K562 (cell line): Measurements from ENCODE around the gene CRYBB1. TPM values are rescaled to one million over a fixed set of nuclear protein-coding genes. Genes with fewer than 3 reads are reported as not detected.

Experiments used
- ATAC-seq: fragments of 200-7000 bp; cut with Tn5 transposase; 3 replicates; pipeline ENCODE4 v1.9.1; 2020; ENCODE audit warnings: moderate library complexity
- BruUV-seq: library from RNA; stranded (reverse); fragments of 400-500 nt; replicated peaks from 2 replicates; lab custom pipeline; 2021; lab: Mats Ljungman, UMichigan
- CTCF ChIA-PET: fragments of 300-600 bp; formaldehyde crosslinking; extraction: SDS; loops from one replicate; lab custom pipeline; 2021; ENCODE audit warnings: low intra/inter-chr PET ratio; lab: Yijun Ruan, JAX
- POLR2A ChIA-PET: fragments of 300-600, 350-650 bp; sonication (Branson Sonifier 250); formaldehyde crosslinking; extraction: SDS; loops from one replicate; lab custom pipeline; 2021; ENCODE audit warnings: antibody characterized with exemption, inconsistent platforms; lab: Yijun Ruan, JAX
- DNase-seq, 4 experiments: peaks; one replicate each; pipeline versions ENCODE4 v3.0.0 to v3.0.0-alpha.2; 2011 to 2018; ENCODE audit warnings: low spot score in 3 of 4, mixed read lengths in 3 of 4; ENCODE audit errors: extremely low read depth in 1 of 4
- FAIRE-seq: peaks from 2 replicates; lab custom pipeline; 2011; peaks lifted over from hg19 to GRCh38; lab: Jason Lieb, UNC
- H2AFZ ChIP-seq: 2 replicates; pipeline ENCODE4 v1.6.0; 2011; ENCODE audit warnings: low read depth, low read length, control low read depth, inconsistent platforms
- H3K27ac ChIP-seq: fragments of 200-600 bp; 3 replicates; pipeline ENCODE4 v1.8.0; 2011; ENCODE audit warnings: low read depth, mild to moderate bottlenecking, control low read depth, inconsistent platforms, low read length, moderate library complexity, mixed read lengths; ENCODE audit errors: extremely low read depth
- H3K27me3 ChIP-seq, 2 experiments: fragments of 300-600 bp in 1 of 2; 2 replicates in 1 of 2; 3 replicates in 1 of 2; pipeline versions ENCODE4 v1.6.0 to v1.8.0; 2011; ENCODE audit warnings: inconsistent platforms in 2 of 2, low read length in 2 of 2, mild to moderate bottlenecking in 1 of 2, mixed read lengths in 1 of 2, moderate library complexity in 1 of 2; ENCODE audit not compliant: control insufficient read depth in 2 of 2, insufficient read depth in 2 of 2
- H3K36me3 ChIP-seq: fragments of 300-600 bp; 3 replicates; pipeline ENCODE4 v1.8.0; 2011; ENCODE audit warnings: mild to moderate bottlenecking, low read length, inconsistent platforms; ENCODE audit not compliant: control insufficient read depth, insufficient read depth
- H3K4me1 ChIP-seq, 2 experiments: fragments of 200-600 bp in 1 of 2; replicated peaks in 1 of 2; 2 replicates in 1 of 2; 3 replicates in 1 of 2; pipeline versions ENCODE4 v1.5.1 to v1.8.0; 2011; ENCODE audit warnings: inconsistent platforms in 2 of 2, low read length in 2 of 2, mild to moderate bottlenecking in 1 of 2, mixed read lengths in 1 of 2, moderate library complexity in 1 of 2; ENCODE audit not compliant: control insufficient read depth in 2 of 2, insufficient read depth in 2 of 2
- H3K4me2 ChIP-seq: 2 replicates; pipeline ENCODE4 v1.6.1; 2011; ENCODE audit warnings: low read length, control low read depth, inconsistent platforms, mixed read lengths; ENCODE audit not compliant: insufficient read depth
- H3K4me3 ChIP-seq: fragments of 200-600 bp; sonication (generic), shearing (Covaris generic); 2 replicates; pipeline ENCODE4 v1.5.1; 2016; ENCODE audit warnings: control low read depth, inconsistent platforms
- H3K79me2 ChIP-seq: fragments of 200-600 bp; 3 replicates; pipeline ENCODE4 v1.8.0; 2011; ENCODE audit warnings: low read length, inconsistent platforms; ENCODE audit not compliant: control insufficient read depth, insufficient read depth
- H3K9ac ChIP-seq, 2 experiments: 2 replicates each; pipeline versions ENCODE4 v1.6.0 to v1.6.1; 2011; ENCODE audit warnings: low read depth in 2 of 2, low read length in 2 of 2, control low read depth in 1 of 2, inconsistent platforms in 1 of 2, mild to moderate bottlenecking in 1 of 2, mixed read lengths in 1 of 2; ENCODE audit not compliant: insufficient read depth in 1 of 2
- H3K9me1 ChIP-seq: one replicate; pipeline ENCODE4 v1.6.0; 2011; ENCODE audit warnings: inconsistent platforms, mild to moderate bottlenecking, low read length, moderate library complexity; ENCODE audit not compliant: control insufficient read depth, insufficient read depth
- H3K9me3 ChIP-seq: replicated peaks from 2 replicates; pipeline ENCODE4 v1.5.1; 2011; ENCODE audit warnings: low read depth, low read length, inconsistent platforms; ENCODE audit not compliant: control insufficient read depth, insufficient read depth
- H4K20me1 ChIP-seq: replicated peaks from 2 replicates; pipeline ENCODE4 v1.6.1; 2011; ENCODE audit warnings: low read length, inconsistent platforms, mixed read lengths; ENCODE audit not compliant: control insufficient read depth, insufficient read depth
- BDP1 ChIP-seq: IDR thresholded peaks from 3 replicates; pipeline ENCODE4 v1.6.1; 2011; ENCODE audit not compliant: insufficient read length, insufficient read depth
- E2F3 ChIP-seq: fragments of 250-450 bp; sonication (Bioruptor Pico); IDR thresholded peaks from 2 replicates; pipeline ENCODE4 v1.4.0; 2020; ENCODE audit warnings: mild to moderate bottlenecking
- EGR1 ChIP-seq: fragments of 450-650 bp; conservative IDR thresholded peaks from 2 replicates; pipeline ENCODE4 v1.6.1; 2017; ENCODE audit warnings: mild to moderate bottlenecking
- FOXA1 ChIP-seq: fragments of 450-650 bp; IDR thresholded peaks from 2 replicates; pipeline ENCODE4 v1.6.1; 2016; ENCODE audit warnings: mild to moderate bottlenecking, borderline replicate concordance
- HDAC8 ChIP-seq: fragments of 450-650 bp; IDR thresholded peaks from 2 replicates; pipeline ENCODE4 v1.6.1; 2016; ENCODE audit warnings: mild to moderate bottlenecking, missing genetic modification characterization, moderate library complexity, missing compliant biosample characterization
- KAT7 ChIP-seq: sonication (generic); formaldehyde crosslinking; IDR thresholded peaks from 2 replicates; pipeline ENCODE4 v1.8.0; 2022; ENCODE audit warnings: missing genetic modification reagents, mild to moderate bottlenecking, borderline replicate concordance
- MAZ ChIP-seq, 2 experiments: fragments of 450-650 bp in 1 of 2; sonication (generic) in 1 of 2; formaldehyde crosslinking; IDR thresholded peaks in 1 of 2; conservative IDR thresholded peaks in 1 of 2; 2 replicates each; pipeline versions ENCODE4 v1.4.0 to v1.5.0; 2020; ENCODE audit warnings: mild to moderate bottlenecking in 1 of 2, missing genetic modification reagents in 1 of 2
- NR0B1 ChIP-seq: fragments of 450-650 bp; IDR thresholded peaks from one replicate; pipeline ENCODE4 v1.6.1; 2018; ENCODE audit warnings: mild to moderate bottlenecking, moderate library complexity; ENCODE audit not compliant: partially characterized antibody
- POLR2B ChIP-seq: fragments of 450-650 bp; IDR thresholded peaks from 2 replicates; pipeline ENCODE4 v1.6.1; 2018; ENCODE audit warnings: low read depth; ENCODE audit not compliant: partially characterized antibody
- TBP ChIP-seq: optimal IDR thresholded peaks from 2 replicates; pipeline ENCODE3; 2011; ENCODE audit warnings: low read depth, low read length, improper control_type of control experiment
- ZNF23 ChIP-seq: fragments of 250-450 bp; sonication (Bioruptor Pico); IDR thresholded peaks from 2 replicates; pipeline ENCODE4 v1.4.0; 2020; ENCODE audit warnings: mild to moderate bottlenecking
- ZNF583 ChIP-seq: fragments of 250-450 bp; sonication (Bioruptor Pico); IDR thresholded peaks from 2 replicates; pipeline ENCODE4 v1.4.0; 2020
- ZSCAN29 ChIP-seq: fragments of 450-650 bp; IDR thresholded peaks from 2 replicates; pipeline ENCODE4 v1.6.1; 2017
- WGBS: fragments of 100-300 bp; shearing (Covaris generic); methylation state at CpG from one replicate; pipeline ENCODE4 v1.1.6; 2016; ENCODE audit warnings: low coverage, mixed read lengths; ENCODE audit not compliant: insufficient coverage; ENCODE audit errors: missing lambda C conversion rate; 5-methylcytosine and 5-hydroxymethylcytosine counted together
- in situ Hi-C: fragments of 300-500 bp; cut with MboI; formaldehyde crosslinking; loops from 4 replicates; pipeline ENCODE4 v1.15.0; 2018; ENCODE audit warnings: inconsistent platforms, mixed read lengths
- intact Hi-C: fragments of 100-400 bp; cut with micrococcal nuclease; formaldehyde crosslinking; loops from 2 replicates; pipeline ENCODE4 v1.14.2; 2022
- polyA plus RNA-seq, 8 experiments: library from polyadenylated mRNA; depleted of rRNA in 4 of 8; stranded (reverse) in 5 of 8; unstranded in 3 of 8; fragments of >200 nt; fragmentation: Nextera tagmentation in 2 of 8; fragmentation: Illumina TruSeq in 1 of 8; extraction: Ambion mirVana in 2 of 8; extraction: Trizol in 1 of 8; gene quantifications; 2 replicates each; pipeline versions ENCODE4 v1.2.1 to v1.2.3, GENCODE V29; 2011 to 2014; ENCODE audit warnings: inconsistent platforms in 1 of 8, missing spikeins in 1 of 8
- total RNA-seq, 7 experiments: library from RNA; depleted of rRNA in 6 of 7; stranded (reverse); fragments of >200 nt in 6 of 7; fragmentation: Illumina TruSeq in 2 of 7; extraction: Trizol in 2 of 7; gene quantifications; 2 replicates each; pipeline versions ENCODE4 v1.2.1 to v1.2.3, GENCODE V29; 2011 to 2021; ENCODE audit warnings: low replicate concordance in 1 of 7
- TF ChIP-seq, protein P1 (sequence below): sonication (generic); formaldehyde crosslinking; IDR thresholded peaks from 2 replicates; pipeline ENCODE4 v1.8.1; 2023; ENCODE audit warnings: mild to moderate bottlenecking, missing genetic modification reagents

CRYBB1 gene
- total and polyA plus RNA-seq, 9 of the 15 experiments (the other 6 are each of a cell fraction or from before 2014, with no cell fraction given), result 0.16 to 0.45 (median 0.33) TPM; not detected in 2

- in situ Hi-C loops, result no loop called here
- Histone ChIP-seq H2AFZ (no peak overlapping the region), H4K20me1 (peaks cover 29% of the 10 kb centered on the region), H3K79me2 (peaks cover 92% of the 10 kb centered on the region), H3K9me3 (no peaks in the 10 kb centered on the region), H3K4me3 (no peak overlapping the region), H3K4me2 (no peak overlapping the region), H3K27ac (no peak overlapping the region), H3K9me1 (peaks cover 5% of the 10 kb centered on the region), H3K36me3 (peaks cover 53% of the 10 kb centered on the region), H3K4me1 (peaks cover 0 to 9% of the 10 kb centered on the region in 2 experiments; a peak in 3 of 5 replicates), H3K27me3 (no peaks in the 10 kb centered on the region), H3K9ac (no peak overlapping the region)
- 70% methylated on average over 1 of the region's 3 CpGs for WGBS
- ATAC-seq, result no peak
- FAIRE-seq, result no peak
- BruUV-seq, result no TSS peak
- intact Hi-C loops, result no loop called here
- DNase-seq, result no peak
- TF ChIP-seq EGR1 (no peak), ZSCAN29 (no peak), ZNF583 (CRISPR knock-in tag) (no peak), E2F3 (CRISPR knock-in tag) (no peak)
- CTCF ChIA-PET, result no interaction called here
- POLR2A ChIA-PET, result interaction anchor here (0.8 to 1.3 kb wide), 3 partner anchors 14 to 114 kb away, joined by 3 read pairs; partner anchors contain the start of genes HPS4 and SRRD
Measured at GRCh38 chr22:26558248-26558895, 59.5 kb downstream of the CRYBB1 start.

DNA sequence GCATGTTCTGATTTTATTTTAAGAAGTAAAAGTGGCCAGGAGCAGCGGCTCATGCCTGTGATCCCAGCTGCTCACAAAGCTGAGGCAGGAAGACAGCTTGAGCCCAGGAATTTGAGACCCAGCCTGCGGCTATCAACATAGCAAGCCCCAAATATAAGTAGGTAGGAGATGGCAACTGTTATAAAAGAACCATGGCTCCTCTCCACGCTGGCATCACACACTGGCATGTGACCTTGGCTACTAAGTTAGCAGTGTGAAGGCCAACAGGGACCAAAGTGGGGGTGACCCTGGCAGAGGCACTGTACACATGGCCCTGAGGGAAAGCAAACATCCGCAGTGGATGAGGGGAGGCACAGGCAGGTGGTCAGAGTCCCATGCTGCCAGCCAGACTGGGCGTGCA, 60.9 kb downstream of the CRYBB1 start:
- ChIA-PET CTCF (no interaction called here), POLR2A (no interaction called here)
- H3K79me2 ChIP-seq, result peaks cover 92% of the 10 kb centered on the region
- no peak for TF ChIP-seq ZNF23 (CRISPR knock-in tag)
- TF ChIP-seq BDP1, result no peak
- TF ChIP-seq MAZ (CRISPR knock-in tag; conservative IDR thresholded peaks at IDR 0.05 in 1 of 2, IDR thresholded peaks at IDR 0.05 in 1 of 2), result no peak
- no peak for TF ChIP-seq FOXA1
- TF ChIP-seq, protein P1, sequence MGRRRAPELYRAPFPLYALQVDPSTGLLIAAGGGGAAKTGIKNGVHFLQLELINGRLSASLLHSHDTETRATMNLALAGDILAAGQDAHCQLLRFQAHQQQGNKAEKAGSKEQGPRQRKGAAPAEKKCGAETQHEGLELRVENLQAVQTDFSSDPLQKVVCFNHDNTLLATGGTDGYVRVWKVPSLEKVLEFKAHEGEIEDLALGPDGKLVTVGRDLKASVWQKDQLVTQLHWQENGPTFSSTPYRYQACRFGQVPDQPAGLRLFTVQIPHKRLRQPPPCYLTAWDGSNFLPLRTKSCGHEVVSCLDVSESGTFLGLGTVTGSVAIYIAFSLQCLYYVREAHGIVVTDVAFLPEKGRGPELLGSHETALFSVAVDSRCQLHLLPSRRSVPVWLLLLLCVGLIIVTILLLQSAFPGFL (CRISPR knock-in tag), result no peak
- no peak for TF ChIP-seq HDAC8
- no peak for TF ChIP-seq KAT7
- TF ChIP-seq NR0B1, result no peak
- no peak for TF ChIP-seq POLR2B
- no peak for TF ChIP-seq TBP

More for the DNA sequence above, 60.9 kb downstream of the CRYBB1 start:
- WGBS, result 100% methylated on average over 4 of the region's 5 CpGs
- H3K9me3 ChIP-seq, result no peaks in the 10 kb centered on the region
- BruUV-seq, result no TSS peak
- in situ Hi-C loops (no loop called here), intact Hi-C loops (no loop called here)
- no peak overlapping the region for H3K4me2 ChIP-seq
- H3K27me3 ChIP-seq, result no peaks in the 10 kb centered on the region
- peaks cover 51% of the 10 kb centered on the region for H3K36me3 ChIP-seq
- peaks cover 7% of the 10 kb centered on the region for H3K9me1 ChIP-seq
- no peak overlapping the region for H3K27ac ChIP-seq
- FAIRE-seq (no peak), DNase-seq (no peak), ATAC-seq (no peak)
- H4K20me1 ChIP-seq, result peaks cover 31% of the 10 kb centered on the region
- H3K4me3 ChIP-seq, result no peak overlapping the region
- H3K4me1 ChIP-seq, result peaks cover 0 to 8% of the 10 kb centered on the region in 2 experiments; a peak in 3 of 5 replicates
- H2AFZ ChIP-seq, result no peak overlapping the region
- no peak overlapping the region; a peak in 1 of 4 replicates for H3K9ac ChIP-seq
